Type B pancreatic cell (in vitro differentiated cells): Measurements from ENCODE around the gene PERM1. TPM values are rescaled to one million over a fixed set of nuclear protein-coding genes. Genes with fewer than 3 reads are reported as not detected.
A peak's percentile ranks its signal among the peaks of the same experiment; 100 is the strongest.

ENCODE experiments used
- DNase-seq: peaks from one replicate; pipeline ENCODE4 v3.0.0; 2021; ENCODE audit warnings: mixed read lengths; ENCODE audit not compliant: unreplicated experiment; ENCODE audit errors: extremely low spot score
- H3K27ac Mint-ChIP-seq: 2 replicates; pipeline ENCODE4 v1.8.0; 2021; ENCODE audit warnings: mild to moderate bottlenecking, mixed read lengths
- H3K27me3 Mint-ChIP-seq: 2 replicates; pipeline ENCODE4 v1.8.0; 2021; ENCODE audit warnings: mixed read lengths
- H3K36me3 Mint-ChIP-seq: 2 replicates; pipeline ENCODE4 v1.8.0; 2021; ENCODE audit warnings: mixed read lengths
- H3K4me1 Mint-ChIP-seq: one replicate; pipeline ENCODE4 v1.8.0; 2021; ENCODE audit warnings: mixed read lengths; ENCODE audit not compliant: unreplicated experiment
- H3K4me3 Mint-ChIP-seq: 2 replicates; pipeline ENCODE4 v1.8.0; 2021; ENCODE audit warnings: mild to moderate bottlenecking, mixed read lengths
- H3K9me3 Mint-ChIP-seq: 2 replicates; pipeline ENCODE4 v1.8.0; 2021; ENCODE audit warnings: mixed read lengths
- CTCF ChIP-seq: fragments of 200-600 bp; sonication (generic); conservative IDR thresholded peaks from 2 replicates; pipeline ENCODE4 v1.5.0; 2021; ENCODE audit warnings: antibody characterized with exemption, mild to moderate bottlenecking
- total RNA-seq: library from RNA; stranded (reverse); gene quantifications from 2 replicates; pipeline ENCODE4 v1.2.1, GENCODE V29; 2021; ENCODE audit warnings: low replicate concordance

The PERM1 gene
- total RNA-seq, 1 donor from 2014 or later: 0.34 TPM

GRCh38 chr1:927748-928147 lies 54.1 kb downstream of the PERM1 start:
- peaks cover 3% of the 10 kb centered on the region for H3K36me3 Mint-ChIP-seq
- no peaks in the 10 kb centered on the region for H3K9me3 Mint-ChIP-seq
- no peak overlapping the region for H3K4me3 Mint-ChIP-seq
- DNase-seq: no peak
- H3K27me3 Mint-ChIP-seq: peaks cover 41% of the 10 kb centered on the region
- no peak for TF ChIP-seq CTCF
- H3K27ac Mint-ChIP-seq: no peak overlapping the region
- H3K4me1 Mint-ChIP-seq: peaks cover 14% of the 10 kb centered on the region

- H3K4me1 Mint-ChIP-seq: peaks cover 14% of the 10 kb centered on the region
- no peak overlapping the region for H3K27ac Mint-ChIP-seq
- H3K27me3 Mint-ChIP-seq: peaks cover 44% of the 10 kb centered on the region
- no peak for DNase-seq
- no peaks in the 10 kb centered on the region for H3K9me3 Mint-ChIP-seq
- H3K36me3 Mint-ChIP-seq: peaks cover 3% of the 10 kb centered on the region
- no peak for TF ChIP-seq CTCF
- no peak overlapping the region for H3K4me3 Mint-ChIP-seq
These were observed 54.7 kb downstream of the PERM1 start for GRCh38 chr1:927234-927633.

DNA sequence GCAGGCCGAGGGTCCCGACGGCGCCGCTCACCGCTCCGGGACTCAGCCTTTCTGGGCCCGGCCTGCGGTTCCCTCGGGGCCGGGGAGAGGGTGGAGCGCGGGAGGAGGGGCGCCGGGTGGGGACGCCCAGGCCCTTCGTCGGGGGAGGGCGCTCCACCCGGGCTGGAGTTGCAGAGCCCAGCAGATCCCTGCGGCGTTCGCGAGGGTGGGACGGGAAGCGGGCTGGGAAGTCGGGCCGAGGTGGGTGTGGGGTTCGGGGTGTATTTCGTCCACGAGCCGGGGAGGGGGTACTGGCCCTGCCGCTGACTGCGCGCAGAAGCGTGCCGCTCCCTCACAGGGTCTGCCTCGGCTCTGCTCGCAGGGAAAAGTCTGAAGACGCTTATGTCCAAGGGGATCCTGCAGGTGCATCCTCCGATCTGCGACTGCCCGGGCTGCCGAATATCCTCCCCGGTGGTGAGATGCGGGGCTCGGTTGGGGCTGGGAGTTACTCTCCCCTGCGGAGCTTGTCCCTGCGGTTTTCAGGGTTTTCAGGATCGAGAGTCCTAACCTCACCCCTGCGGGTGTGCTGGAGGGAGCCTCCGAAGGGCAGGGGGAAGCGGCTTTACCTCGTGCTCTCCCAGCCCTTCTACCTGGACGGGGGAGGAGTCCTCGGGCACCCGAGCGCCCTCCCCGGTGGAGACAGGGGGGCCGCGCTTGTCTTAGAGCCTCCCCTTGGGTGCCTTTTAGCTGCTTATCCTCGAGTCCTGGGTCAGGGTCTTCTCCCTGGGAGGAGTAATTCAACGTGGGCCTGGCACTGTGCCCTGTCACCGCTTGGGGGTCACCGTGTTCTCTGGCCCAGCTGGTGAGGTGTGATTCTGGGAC lies 56.1 kb downstream of the PERM1 start:
- Mint-ChIP-seq H3K4me3 (peak overlapping the region; percentile 84), H3K27me3 (peaks cover 43% of the 10 kb centered on the region), H3K4me1 (peaks cover 13% of the 10 kb centered on the region), H3K9me3 (no peaks in the 10 kb centered on the region), H3K36me3 (peaks cover 7% of the 10 kb centered on the region), H3K27ac (no peak overlapping the region)
- DNase-seq: no peak
- no peak for TF ChIP-seq CTCF

Other genes starting within 250 kb of the PERM1 start
- 13.1 and 50.5 TPM in 2 replicates for gene SAMD11, start 58.2 kb downstream of the PERM1 start, total RNA-seq
- 75.1 and 87.2 TPM in 2 replicates for gene NOC2L, start 22.8 kb downstream of the PERM1 start, total RNA-seq
- gene KLHL17, start 21.5 kb downstream of the PERM1 start, total RNA-seq: 31.5 and 42.2 TPM in 2 replicates
- gene PLEKHN1, start 15.6 kb downstream of the PERM1 start, total RNA-seq: 6.4 and 16.7 TPM in 2 replicates
- 37.6 and 54.1 TPM in 2 replicates for gene HES4, start 18.0 kb upstream of the PERM1 start, total RNA-seq
- 20.8 and 34.6 TPM in 2 replicates for gene ISG15, start 31.4 kb upstream of the PERM1 start, total RNA-seq
- 166 and 285 TPM in 2 replicates for gene AGRN, start 38.0 kb upstream of the PERM1 start, total RNA-seq
- gene RNF223, start 92.2 kb upstream of the PERM1 start, total RNA-seq: 1.2 and 2.5 TPM in 2 replicates
- gene C1orf159, start 134.0 kb upstream of the PERM1 start, total RNA-seq: 20.0 and 21.2 TPM in 2 replicates
- gene TTLL10, start 191.8 kb upstream of the PERM1 start, total RNA-seq: 0.88 and 1.4 TPM in 2 replicates
- 0.38 TPM in 1 of 2 replicates, not detected in the other for gene TNFRSF18, start 224.5 kb upstream of the PERM1 start, total RNA-seq
- 0.31 TPM in 1 of 2 replicates, not detected in the other for gene TNFRSF4, start 232.1 kb upstream of the PERM1 start, total RNA-seq
- gene SDF4, start 249.9 kb upstream of the PERM1 start, total RNA-seq: 116 and 136 TPM in 2 replicates